Activated naive CD4-positive, alpha-beta T cell (primary cell): ENCODE measurements around the gene PDCD2L.
A peak's percentile ranks its signal among the peaks of the same experiment; 100 is the strongest.
"Not testable (repeated sequence)": the region's sequence is repeated elsewhere in the genome, so short reads cannot be mapped to it uniquely, and the experiment has no call there.

ENCODE experiments used
- DNase-seq, 4 experiments: peaks; one replicate each; lab custom pipeline; 2025; lab: John Stamatoyannopoulos, UW

Gene PDCD2L

GRCh38 chr19:34418300-34418699, 14.1 kb downstream of the PDCD2L start:
- DNase-seq = no peak

- no peak for DNase-seq
Observed at GRCh38 chr19:34426096-34426661, 22.0 kb downstream of the PDCD2L start.

- peak in 1 of 4 experiments; percentile 32 for DNase-seq
Observed at GRCh38 chr19:34428549-34429285, 24.5 kb downstream of the PDCD2L start.

- DNase-seq = no peak
Observed at GRCh38 chr19:34429553-34429952, 25.4 kb downstream of the PDCD2L start.

- no peak for DNase-seq
Observed at GRCh38 chr19:34430738-34431625, 26.8 kb downstream of the PDCD2L start.

- DNase-seq = no peak
Observed at GRCh38 chr19:34431681-34432402, 27.6 kb downstream of the PDCD2L start.

GRCh38 chr19:34432797-34433196, 28.6 kb downstream of the PDCD2L start:
- DNase-seq = no peak

- DNase-seq = no peak
Observed at GRCh38 chr19:34436716-34437115, 32.5 kb downstream of the PDCD2L start.

- DNase-seq = no peak
Observed at GRCh38 chr19:34448191-34448590, 44.0 kb downstream of the PDCD2L start.

- DNase-seq = no peak
Observed at GRCh38 chr19:34452723-34453122, 48.5 kb downstream of the PDCD2L start.

GRCh38 chr19:34454091-34454490, 49.9 kb downstream of the PDCD2L start:
- no peak for DNase-seq

GRCh38 chr19:34454685-34455084, 50.5 kb downstream of the PDCD2L start:
- DNase-seq = no peak

- DNase-seq = not testable (repeated sequence)
Observed at GRCh38 chr19:34455783-34456480, 51.7 kb downstream of the PDCD2L start.

GRCh38 chr19:34457446-34457845, 53.2 kb downstream of the PDCD2L start:
- DNase-seq = no peak

- no peak for DNase-seq
Observed at GRCh38 chr19:34458677-34459076, 54.5 kb downstream of the PDCD2L start.

GRCh38 chr19:34459614-34460013, 55.4 kb downstream of the PDCD2L start:
- DNase-seq = no peak

GRCh38 chr19:34461375-34462100, 57.3 kb downstream of the PDCD2L start:
- no peak for DNase-seq

GRCh38 chr19:34464785-34465184, 60.6 kb downstream of the PDCD2L start:
- not testable (repeated sequence) for DNase-seq

GRCh38 chr19:34468409-34468808, 64.2 kb downstream of the PDCD2L start:
- no peak for DNase-seq

- DNase-seq = not testable (repeated sequence)
Observed at GRCh38 chr19:34469026-34469425, 64.8 kb downstream of the PDCD2L start.
